H54 (cell line): ENCODE data around the gene MRPS10.

ENCODE experiments used
- DNase-seq: peaks from one replicate; pipeline ENCODE4 v3.0.0; 2011; ENCODE audit warnings: low spot score, mixed read lengths; ENCODE audit not compliant: insufficient read length
- FAIRE-seq: peaks from 3 replicates; lab custom pipeline; 2011; peaks lifted over from hg19 to GRCh38; lab: Jason Lieb, UNC
- POLR2A ChIP-seq: IDR thresholded peaks from 2 replicates; pipeline ENCODE4 v1.6.1; 2011; ENCODE audit warnings: low read depth, mild to moderate bottlenecking, low read length

Gene MRPS10

GRCh38 chr6:42163981-42164380 is 53.7 kb downstream of the MRPS10 start:
- DNase-seq (no peak), FAIRE-seq (no peak)
- no peak for TF ChIP-seq POLR2A

DNA sequence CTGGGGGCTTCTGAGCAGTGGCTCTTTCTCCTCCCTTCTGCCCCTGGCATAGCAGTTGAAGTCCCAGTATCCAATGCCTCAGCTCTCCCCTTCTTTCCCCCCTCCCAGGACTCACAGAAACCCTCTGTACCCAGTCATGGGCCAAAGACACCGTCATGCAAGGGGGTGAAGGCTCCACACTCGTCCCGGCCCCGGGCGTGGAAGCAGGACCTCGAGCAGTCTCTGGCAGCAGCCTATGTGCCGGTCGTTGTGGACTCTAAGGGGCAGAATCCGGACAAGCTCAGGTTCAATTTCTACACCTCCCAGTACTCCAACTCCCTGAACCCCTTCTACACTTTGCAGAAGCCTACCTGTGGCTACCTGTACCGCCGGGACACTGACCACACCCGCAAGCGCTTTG is 54.8 kb downstream of the MRPS10 start:
- FAIRE-seq (no peak), DNase-seq (no peak)
- TF ChIP-seq POLR2A = no peak

- no peak for TF ChIP-seq POLR2A
- FAIRE-seq = no peak
- DNase-seq = no peak
Measured at GRCh38 chr6:42162384-42162783, 55.3 kb downstream of the MRPS10 start.

- no peak for FAIRE-seq
Measured at GRCh38 chr6:42159431-42160024, 58.1 kb downstream of the MRPS10 start.

GRCh38 chr6:42158631-42159030 is 59.0 kb downstream of the MRPS10 start:
- FAIRE-seq (no peak), DNase-seq (no peak)
- no peak for TF ChIP-seq POLR2A

More at GRCh38 chr6:42159431-42160024, 58.1 kb downstream of the MRPS10 start:
- TF ChIP-seq POLR2A = no peak
- no peak for DNase-seq

DNA sequence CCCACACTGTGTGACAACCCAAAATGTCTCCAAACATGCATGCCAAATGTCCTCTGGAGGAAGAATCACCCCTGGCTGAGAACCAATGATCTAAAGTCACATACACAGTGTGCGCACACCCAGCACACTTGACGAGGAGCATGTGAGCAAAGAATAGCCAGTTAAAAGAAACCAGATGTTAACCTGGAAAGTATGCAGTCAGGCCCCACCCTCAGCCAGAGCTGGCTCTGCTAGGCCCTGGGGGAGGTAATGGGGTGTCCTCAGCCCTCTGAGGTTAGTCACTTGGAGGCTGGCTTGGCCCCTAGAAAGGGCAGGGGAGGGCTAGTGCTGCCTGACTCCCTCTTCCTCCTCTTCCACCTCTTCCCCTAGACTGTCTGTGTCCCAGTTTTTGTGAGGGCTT is 59.6 kb downstream of the MRPS10 start:
- TF ChIP-seq POLR2A = no peak
- DNase-seq (no peak), FAIRE-seq (no peak)
